GM21423 (cell line): Measurements from ENCODE around the gene SPEM2.
"Not testable (repeated sequence)": the region's sequence is repeated elsewhere in the genome, so short reads cannot be mapped to it uniquely, and the experiment has no call there.

Experiments used
- ATAC-seq: cut with Tn5 transposase; IDR thresholded peaks from one replicate; pipeline ENCODE4 v1.9.1; 2021; ENCODE audit warnings: mild to moderate bottlenecking, moderate library complexity; ENCODE audit not compliant: unreplicated experiment

SPEM2 gene

DNA sequence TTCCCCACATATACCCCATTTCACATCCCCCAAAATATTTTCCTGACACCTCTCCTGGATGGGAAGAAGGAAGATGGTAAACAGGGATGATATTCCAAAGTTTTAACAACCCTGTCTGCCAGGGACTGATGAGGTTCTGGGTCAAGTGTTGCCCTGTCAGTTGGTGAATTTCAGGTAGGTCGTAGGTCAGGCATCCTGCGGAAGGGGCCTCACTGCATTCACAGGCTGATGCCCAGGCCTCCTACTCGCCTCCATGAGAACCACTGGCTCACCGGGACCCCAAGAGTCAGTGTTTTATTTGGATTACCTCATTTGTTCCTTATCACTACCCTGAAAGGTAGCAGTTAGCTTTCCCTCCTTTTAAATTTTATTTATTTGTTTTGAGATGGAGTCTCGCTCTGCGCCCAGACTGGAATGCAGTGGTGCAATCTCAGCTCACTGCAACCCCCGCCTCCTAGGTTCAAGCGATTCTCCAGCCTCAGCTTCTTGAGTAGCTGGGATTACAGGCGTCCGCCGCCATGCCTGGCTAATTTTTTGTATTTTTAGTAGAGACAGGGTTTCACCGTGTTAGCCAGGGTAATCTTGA, 43.5 kb downstream of the SPEM2 start:
- ATAC-seq, result no peak

DNA sequence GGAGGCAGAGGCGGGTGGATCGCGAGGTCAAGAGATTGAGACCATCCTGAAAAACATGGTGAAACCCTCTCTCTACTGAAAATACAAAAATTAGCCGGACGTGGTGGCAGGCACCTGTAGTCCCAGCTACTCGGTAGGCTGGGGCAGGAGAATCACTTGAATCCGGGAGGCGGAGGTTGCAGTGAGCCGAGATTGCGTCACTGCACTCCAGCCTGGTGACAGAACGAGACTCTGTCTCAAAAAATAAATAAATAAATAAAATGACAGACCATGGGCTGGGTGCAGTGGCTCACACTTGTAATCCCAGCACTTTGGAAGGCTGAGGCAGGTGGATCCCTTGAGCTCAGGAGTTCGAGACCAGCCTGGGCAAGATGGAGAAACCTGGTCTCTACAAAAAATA, 44.4 kb downstream of the SPEM2 start:
- ATAC-seq, result not testable (repeated sequence)

DNA sequence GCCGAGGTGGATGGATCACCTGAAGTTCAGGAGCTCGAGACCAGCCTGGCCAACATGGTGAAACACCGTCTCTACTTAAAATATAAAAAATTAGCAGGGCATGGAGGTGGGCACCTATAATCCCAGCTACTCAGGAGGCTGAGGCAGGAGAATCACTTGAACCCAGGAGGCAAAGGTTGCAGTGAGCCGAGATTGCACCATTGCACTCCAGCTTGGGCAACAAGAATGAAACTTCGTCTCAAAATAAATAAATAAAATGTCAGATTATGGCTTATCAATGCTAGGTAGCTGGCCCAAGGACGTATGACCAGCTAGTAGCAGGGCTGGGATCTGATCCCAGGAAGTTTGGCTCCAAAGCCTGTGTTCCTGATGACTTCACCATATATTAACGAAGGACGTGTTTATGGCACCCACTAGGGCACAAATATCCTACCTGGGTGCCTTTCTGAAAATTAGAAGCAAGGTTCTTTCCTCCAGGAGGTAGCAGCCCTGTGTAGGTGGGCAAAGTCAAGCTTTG, 45.1 kb downstream of the SPEM2 start:
- ATAC-seq, result not testable (repeated sequence)

DNA sequence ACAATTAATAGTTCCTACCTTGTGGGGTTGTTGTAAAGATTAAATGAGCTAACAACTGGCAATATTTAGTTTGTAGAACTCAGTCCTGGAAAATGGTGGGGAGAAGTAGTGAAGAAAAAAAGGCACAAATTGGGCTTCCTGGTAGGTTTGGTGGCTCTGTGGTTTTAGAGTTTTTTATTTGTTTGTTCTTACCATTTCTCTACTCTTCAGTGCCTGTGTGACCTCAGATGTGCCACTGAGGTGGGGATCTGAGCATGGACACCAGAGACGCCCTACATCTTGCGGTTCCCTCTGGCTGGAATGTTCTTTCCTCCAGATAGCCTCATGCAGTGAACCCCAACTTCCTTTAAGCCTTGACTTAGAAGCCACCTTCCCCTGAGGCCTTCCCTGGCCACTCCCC, 46.3 kb downstream of the SPEM2 start:
- ATAC-seq, result no peak

DNA sequence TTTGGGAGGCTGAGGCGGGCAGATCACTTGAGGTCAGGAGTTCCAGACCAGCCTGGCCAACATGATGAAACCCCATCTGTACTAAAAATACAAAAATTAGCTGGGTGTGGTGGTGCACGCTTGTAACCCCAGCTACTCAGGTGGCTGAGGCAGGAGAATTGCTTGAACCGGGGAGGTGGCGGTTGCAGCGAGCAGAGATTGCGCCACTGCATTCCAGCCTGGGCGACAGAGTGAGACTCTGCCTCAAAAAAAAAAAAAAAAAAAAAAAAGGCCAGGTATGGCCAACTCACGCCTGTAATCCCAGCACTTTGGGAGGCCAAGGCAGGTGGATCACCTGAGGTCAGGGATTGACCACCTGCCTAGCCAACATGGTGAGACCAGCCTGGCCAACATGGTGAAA, 49.4 kb downstream of the SPEM2 start:
- not testable (repeated sequence) for ATAC-seq

DNA sequence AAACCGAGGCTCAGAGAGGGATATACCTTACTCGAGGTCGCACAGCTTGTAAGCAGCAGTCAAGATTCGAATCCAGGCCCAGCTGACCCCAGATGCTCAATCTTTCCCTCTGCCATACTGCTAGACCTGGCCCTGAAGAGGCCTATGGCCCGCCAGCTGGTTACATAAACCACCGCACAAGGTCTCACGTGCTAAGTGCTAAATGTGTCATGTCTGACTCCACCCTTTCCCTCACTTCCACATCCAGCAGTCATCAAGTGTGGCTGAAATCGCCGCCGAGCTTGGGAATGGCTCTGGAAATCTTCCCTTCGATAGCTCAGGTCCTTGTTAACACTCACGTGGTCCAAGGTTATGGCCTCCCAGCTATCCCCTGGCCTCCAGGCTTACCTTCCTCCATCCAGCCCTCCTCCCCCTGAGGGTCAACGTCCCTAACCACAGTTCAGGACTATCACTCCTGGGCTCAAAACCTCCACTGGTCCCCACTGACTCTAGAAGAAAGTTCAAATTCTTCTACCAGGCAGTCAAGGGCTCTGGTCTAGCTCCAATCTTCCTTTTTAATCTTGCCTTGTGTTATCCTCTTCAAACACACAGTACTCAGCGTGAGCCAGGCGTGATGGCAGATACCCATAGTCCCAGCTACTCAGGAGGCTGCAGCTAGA, 50.5 kb downstream of the SPEM2 start:
- no peak for ATAC-seq

DNA sequence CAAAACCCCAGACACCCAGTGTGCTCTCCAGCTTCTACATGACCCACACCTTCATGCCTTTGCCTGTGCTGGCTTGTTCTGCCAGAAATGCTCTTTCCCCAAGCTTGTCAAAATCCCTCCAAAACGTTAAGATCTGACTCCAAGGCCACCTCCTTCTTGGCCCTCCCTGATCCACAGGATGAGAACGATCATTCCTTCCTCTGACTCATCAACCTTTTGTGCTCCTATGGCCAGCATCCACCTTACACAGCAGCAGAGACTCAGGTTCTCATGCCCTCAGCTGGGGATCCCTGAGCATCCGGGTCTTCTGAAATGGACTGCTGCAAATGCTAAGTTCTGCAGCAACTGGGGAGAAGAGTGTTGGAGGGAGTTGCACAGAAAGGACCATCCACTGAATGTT, 51.1 kb downstream of the SPEM2 start:
- ATAC-seq, result no peak

DNA sequence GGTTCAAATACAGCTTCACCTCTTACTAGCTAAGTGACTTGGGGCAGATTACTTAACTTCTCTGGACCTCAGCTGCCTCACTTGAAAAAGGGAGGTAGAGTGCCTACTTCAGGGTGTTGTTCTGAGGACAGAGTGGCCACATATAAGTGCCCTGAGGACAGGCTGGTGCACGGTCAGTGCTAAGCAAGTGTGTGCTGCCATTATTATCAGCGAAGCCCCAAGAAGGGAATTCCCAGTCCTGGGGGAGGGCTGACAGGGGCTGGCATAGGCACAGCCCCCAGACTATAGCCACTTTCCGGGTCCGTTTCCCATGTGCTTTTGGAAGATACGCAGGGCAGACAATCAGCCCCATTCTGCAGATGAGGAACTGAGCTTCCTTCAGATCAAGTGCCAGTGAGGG, 51.5 kb downstream of the SPEM2 start:
- ATAC-seq, result no peak
